Measurements from ENCODE around the gene CCNL2.
"Not testable (repeated sequence)": the region's sequence is repeated elsewhere in the genome, so short reads cannot be mapped to it uniquely, and the experiment has no call there.

CCNL2 gene

DNA sequence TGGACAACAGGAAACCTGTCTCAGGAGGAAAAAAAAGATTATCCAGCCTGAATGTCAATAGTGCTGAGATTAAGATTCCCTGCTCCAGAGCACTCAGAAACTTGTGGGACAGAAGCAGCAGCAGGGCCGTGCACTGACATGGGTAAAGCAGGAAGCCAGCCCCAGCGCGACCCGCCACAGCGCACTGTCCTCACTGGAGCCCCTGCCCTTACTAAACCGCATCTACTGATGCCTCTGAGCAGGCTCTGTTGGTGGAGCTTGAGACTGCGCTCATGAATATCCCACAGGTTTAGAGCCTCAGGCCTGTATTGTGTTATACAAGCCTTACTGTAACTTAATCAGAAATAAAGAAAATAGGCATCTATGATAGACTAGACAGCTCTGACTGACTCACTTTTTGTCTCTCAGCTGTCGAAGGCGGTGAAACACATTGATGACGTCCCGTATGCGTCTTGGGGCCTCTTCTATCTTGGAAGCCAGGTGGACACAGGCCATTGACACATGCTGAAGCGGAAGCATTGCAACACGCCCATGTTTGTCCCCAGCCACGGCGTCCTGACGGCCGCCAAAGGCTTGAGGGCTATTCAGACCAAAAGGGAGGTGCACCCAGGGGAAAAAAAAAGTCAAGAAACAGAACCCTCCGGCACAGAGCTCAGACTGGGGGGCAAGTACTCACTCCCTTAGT lies 1.2 kb downstream of the CCNL2 start:
- DNase-seq: peak; percentile 64

DNA sequence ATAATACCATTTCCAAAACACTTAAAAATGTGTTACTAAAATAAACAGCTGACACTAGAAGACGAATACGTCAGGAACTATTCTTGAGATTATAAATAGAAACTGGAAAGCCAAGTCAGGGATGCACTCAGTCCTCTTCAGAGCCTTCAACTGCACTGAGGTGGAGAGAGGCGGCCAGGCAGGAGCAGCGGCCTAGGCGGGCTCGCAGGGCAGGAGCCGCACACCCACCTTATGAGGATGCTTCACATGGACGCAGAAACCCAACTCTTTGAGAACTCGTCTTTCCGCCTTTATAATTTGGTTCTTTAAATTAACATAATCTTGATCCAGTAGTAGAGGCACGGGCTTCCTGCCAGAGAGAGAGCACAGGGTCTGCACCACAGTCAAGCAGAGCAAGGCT lies 4.0 kb downstream of the CCNL2 start:
- DNase-seq: no peak

DNA sequence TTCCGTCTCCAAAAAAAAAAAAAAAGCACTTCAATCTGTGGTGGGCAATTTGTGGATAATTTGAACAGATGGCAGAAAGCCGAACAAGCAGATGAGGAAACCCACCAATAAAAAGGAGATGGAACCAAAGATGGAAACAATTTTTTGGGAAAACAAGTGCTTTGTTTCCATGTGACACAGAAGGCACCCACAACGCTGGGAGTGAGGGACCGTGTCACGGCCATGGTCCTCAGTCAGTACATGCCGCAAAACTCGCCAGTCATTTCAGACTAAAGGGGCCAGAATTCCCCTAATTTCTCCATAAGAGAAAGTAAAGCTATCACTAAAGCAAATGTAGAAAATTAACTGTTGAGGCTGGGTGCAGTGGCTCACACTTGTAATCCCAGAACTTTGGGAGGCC lies 5.0 kb downstream of the CCNL2 start:
- DNase-seq: no peak

DNA sequence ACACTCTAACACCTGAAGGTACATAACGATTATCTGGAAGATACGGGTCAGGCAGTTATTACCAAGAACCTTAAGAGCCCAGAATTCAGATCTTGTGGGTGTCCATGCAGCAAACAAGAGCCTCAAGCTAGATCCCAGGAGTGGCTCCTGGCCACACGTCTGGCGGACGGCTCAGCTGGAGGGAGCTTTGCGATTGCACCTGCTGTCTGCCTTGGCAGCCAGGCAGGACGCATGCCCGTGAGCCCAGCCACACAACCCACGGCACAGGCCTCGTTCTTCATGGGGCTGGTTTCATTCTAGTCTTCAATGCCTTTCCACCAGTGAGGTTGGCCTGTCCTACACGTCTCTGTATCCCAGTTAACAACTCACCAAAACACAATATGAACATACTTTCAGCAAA lies 5.7 kb downstream of the CCNL2 start:
- DNase-seq: no peak

DNA sequence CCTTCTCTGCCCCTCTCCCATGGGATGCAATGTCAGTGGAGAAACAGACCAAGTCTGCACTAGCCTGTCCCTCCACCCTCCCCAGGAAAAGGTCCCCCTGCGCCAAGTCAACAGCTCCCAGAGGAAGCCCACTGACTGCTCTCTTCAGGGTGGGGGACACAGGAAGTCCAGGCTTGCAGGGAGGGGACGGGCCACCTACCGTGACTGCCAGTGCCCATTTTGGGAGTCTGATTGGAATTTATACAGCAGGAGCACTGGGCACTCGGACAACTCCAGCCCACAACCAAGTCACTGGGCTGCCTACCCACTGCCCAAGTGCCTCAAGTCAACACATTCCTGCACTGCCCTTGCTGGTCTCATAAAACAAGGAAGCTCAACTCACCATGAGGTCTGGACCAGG lies 6.1 kb downstream of the CCNL2 start:
- no peak for DNase-seq

DNA sequence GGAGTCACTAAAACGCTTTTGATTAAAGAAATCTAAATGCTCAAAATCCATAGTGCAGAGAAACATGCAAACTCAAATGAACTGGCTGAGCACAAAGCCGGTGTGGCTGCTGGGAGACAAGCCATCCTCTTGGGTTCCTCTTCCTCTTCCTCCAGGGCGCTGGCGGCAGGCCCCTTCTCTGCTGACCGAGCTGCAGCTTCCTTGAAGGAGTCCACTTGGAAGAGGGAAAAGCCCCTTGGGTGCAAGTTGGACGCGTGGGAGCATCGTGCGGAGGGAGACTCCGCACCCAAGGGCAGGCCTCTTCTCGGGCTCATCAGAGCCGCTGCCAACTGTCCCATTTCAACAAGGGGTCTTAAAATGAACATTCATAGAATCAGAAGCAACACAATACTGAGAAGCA lies 7.9 kb downstream of the CCNL2 start:
- DNase-seq: no peak

DNA sequence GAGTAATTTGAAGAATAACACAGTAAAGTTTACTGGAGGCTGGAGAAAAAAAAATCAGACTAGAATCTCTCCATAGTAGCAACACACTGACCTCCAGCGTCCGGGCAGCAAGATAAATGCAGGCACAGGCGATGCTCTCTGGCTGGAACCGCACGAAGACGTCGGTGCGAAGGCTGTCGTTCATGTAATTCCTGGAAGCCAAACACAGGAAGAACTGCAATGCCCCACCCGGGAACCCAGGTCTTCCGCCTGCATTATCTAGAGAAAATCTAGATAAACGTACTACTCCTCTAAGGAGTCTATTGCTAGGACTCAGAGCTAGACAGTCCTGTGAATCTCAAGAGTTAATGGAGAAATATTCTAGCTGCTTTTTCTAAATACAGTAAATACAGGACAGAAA lies 8.5 kb downstream of the CCNL2 start:
- no peak for DNase-seq

DNA sequence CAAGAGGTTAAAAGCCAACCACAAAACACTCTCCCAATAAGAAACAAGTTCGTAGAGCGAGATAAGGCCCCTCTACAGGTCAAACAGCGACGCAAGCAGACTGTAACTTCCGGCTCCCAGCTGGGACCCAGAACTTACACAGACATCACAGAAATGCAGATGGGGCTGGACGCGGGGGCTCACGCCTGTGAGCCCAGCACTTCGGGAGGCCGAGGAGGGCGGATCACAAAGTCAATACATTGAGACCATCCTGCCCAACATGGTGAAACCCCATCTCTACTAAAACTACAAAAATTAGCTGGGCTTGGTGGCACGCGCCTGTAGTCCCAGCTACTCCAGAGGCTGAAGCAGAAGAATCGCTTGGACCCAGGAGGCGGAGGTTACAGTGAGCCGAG lies 11.1 kb downstream of the CCNL2 start:
- no peak for DNase-seq

DNA sequence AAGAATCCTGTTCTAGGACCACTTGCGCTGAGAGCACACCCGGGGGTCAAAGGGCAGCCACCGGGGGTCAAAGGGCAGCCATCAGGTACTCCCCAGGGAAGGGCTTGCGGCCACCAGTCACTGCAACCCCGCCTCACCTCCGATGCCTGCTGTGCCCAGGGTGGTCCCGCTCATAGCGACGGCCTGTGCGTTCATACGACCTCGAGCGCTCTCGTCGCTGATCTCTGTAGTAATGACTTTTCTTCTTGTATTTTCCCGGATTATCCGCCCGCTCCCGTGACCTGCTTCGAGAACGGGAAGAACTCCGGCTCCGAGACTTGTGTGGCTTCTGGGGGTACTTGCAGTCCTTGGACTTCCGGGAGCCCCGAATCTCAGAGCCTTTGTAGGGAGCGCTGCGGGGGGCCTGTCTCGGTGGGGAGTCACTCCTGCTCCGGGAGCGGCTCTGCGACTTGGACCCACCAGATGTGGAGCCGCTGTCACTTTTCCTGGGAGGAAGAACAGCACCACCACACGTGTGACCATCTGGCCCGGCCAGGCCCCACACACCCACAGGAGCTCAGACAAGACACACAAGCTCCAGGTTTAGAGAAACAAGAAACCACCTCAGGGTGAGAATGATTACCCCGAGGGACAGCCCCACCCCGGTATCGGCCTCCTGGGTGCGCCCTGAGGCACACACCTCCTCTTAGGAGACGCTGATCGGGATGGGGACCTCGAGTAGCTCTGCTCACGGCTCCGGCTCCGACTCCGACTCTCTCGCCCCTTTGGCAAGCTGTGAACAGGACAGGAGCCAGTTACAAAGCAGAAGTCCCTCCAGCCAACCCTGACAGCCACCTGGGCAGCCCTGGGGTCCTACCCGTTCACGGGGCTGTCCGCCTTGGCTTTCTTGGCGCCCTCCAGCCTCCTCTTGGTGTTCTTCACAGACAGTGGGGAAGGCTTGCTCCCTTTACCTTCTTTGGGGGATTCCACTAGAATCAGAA lies 11.7 kb downstream of the CCNL2 start:
- DNase-seq: no peak

DNA sequence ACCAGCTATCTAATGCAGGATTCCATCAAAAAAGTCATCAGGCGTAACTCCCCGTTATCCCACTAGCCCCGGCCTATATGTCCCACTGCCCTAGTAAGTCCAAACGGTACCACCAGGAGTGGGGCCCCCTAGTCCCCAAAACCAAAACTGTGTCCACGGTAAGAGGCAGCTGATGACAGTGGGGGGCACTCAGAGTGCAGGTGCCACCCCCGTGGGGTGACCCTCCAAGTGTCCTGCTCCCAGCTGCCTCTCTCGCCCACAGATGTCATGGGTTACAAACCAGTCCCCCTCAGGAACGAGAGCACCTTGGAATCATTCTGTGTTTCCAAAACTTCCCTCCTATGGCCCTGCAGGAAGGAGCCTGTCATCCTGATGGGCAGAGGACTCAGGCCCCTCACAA lies 13.2 kb downstream of the CCNL2 start:
- no peak for DNase-seq

DNA sequence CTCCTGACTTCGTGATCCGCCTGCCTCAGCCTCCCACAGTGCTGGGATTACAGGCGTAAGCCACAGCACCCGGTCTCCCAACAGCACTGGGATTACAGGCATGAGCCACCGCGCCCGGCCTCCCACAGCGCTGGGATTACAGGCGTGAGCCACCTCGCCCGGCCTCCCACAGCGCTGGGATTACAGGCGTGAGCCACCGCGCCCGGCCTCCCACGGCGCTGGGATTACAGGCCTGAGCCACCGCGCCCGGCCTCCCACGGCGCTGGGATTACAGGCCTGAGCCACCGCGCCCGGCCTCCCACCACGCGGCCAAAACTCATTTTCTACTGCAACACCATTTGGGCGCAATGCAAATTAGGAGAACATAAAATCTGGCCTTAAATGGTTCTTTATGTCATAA lies 13.8 kb downstream of the CCNL2 start:
- DNase-seq: not testable (repeated sequence)

DNA sequence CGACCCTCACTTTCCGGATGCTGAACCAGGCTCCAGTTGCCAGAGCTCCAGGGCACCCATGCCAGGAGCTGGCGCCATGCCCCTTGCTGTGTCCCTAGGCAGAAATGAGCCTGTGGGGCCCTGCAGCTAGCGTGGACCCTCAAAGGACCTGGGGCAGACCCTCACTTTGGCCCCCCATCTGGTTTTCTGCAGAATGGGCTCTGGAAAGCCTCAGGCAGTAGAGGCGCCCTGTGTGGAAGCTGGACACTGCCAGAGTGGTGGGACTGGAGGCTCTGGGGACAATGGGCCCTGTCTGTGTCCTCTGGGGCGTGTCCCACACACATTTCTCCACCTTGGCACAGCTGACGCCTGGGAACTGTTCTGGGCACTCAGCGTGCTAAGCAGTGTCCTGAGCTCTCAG lies 17.8 kb downstream of the CCNL2 start:
- DNase-seq: no peak

DNA sequence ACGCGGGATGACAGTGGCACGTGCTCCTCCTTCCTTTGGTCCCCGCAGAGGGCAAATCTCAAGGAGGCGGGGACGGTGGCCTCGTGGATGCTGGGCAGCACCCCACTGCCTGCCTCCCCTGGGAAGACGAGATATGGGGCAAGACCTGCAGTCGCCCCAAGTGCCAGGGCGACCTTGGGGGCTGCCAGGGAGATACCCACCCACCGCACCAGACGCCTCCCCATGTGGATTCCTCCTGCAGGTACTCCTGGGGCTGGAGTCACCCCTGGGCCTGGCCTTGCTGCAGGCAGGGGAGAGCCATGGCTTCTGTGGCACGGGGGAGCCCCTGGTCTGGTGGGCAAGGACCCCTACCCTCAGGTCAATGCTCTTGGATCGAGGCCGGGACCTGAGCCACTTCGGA lies 18.3 kb downstream of the CCNL2 start:
- no peak for DNase-seq

DNA sequence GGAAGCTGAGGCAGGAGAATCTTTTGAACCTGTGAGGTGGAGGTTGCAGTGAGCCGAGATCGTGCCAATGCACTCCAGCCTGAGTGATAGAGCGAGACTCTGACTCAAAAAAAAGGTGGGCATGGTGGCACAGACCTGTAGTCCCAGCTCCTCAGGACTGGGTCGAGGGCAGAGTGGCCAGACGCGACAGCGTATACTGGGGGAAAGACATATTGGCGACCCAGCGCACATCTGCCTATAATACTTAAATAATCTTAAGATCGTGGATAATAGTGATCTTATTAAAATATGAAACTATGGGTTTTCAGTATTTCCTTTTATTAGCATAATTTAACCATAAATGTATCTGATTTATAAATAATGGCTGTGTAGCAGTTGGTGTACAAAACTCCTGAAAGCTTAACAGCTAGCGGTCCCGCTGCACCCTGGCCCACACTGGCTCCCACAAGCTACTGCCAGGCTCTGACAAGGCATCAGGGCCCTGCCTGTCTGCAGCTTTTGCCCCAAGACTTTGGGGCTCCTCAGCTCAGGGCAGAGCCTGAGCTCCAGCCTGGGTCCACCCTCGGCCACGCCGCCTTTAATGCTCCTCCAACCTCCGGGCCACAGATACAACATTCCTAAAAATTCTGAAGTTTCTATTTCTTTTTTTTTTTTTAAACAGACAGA lies 21.5 kb downstream of the CCNL2 start:
- no peak for DNase-seq

DNA sequence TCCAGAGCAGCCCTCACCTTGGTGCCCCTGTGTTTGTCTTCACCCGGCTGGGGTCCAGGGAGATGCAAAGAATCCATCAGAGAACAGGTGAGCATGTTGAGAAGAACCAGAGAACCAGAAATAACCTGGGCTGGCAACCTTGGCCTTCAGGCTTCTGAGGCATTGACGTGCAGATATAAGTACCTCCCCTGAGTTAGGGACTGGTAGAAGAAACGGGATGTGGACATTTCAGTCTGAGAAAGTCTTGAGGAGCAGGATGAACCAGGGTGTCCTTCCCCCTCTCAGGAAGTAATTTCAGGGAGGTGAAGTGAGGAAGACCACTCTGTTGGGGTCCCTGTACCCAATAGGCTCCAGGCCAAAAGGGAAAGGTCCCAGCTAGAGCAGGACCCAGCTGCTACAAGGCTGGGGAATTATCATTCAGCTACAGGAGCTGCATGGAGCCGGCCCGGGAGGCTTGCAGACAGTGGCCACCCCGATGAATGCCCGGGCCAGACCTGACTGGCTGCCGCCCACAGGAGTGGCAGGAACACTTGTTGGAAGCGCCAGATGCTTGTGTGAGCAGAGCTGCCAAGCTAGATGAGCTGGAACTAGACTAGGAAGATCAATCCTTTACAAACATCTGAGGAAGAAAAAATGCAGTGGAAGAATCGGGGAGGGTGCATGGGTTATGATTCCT lies 22.4 kb downstream of the CCNL2 start:
- DNase-seq: no peak

DNA sequence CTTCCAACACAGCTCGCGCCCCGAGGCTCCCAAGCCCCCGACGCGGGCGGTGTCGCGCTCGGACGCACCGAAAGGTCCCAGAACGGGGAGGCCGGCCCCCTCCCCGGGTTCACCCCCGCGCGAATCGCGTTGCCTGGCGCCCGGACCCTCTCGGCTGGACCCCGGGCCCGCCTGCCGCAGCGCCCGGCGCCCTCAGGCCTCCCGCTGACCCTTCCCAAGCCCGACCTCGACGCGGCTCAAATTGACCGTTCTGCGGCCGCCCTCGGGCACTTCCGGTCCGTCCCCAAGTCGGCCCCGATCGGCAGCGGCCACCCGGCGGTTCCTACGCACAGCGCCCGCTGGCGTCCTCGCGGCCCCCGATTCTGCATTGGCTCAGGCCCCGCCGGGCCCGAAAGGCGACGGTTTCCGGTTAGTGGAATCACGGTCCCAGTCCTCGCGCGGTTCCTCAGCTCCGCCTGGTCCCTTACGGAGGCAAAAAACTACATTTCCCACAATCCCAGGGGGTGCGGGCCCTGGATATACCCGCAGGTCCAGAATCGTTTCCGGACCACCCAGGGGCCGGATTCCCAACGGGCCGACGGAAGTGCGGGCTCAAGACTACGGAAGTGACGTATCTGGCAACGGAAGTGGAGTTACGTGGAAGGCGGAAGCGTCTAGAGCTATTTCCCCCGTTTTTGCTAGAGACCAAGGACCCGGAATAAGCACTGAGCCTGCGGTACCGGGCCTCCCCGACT lies 24.0 kb downstream of the CCNL2 start, which contains the start of gene AURKAIP1:
Gene AURKAIP1, minus strand, starts transcription at position 279 of the 734 bp plus-strand sequence. CDS start 451 bp downstream, outside the sequence.
- peak; percentile 99 for DNase-seq

DNA sequence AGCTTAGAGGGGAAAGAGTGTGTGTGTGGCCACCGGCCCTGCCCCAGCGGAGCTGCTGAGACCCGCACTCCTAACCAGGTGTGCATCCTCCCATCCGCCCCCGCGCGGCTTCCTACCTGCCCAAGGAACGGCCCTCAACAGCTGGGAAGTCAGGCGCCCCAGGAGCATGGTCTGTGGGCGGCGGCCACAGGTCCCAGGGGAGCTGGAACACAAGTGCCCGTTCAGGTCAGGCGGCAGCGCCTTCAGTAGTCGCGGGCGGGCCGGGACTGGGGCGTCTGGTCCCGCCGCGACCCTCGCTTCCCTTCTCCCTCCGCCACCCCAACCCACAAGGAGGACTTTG lies 24.6 kb downstream of the CCNL2 start:
- DNase-seq: peak; percentile 44

DNA sequence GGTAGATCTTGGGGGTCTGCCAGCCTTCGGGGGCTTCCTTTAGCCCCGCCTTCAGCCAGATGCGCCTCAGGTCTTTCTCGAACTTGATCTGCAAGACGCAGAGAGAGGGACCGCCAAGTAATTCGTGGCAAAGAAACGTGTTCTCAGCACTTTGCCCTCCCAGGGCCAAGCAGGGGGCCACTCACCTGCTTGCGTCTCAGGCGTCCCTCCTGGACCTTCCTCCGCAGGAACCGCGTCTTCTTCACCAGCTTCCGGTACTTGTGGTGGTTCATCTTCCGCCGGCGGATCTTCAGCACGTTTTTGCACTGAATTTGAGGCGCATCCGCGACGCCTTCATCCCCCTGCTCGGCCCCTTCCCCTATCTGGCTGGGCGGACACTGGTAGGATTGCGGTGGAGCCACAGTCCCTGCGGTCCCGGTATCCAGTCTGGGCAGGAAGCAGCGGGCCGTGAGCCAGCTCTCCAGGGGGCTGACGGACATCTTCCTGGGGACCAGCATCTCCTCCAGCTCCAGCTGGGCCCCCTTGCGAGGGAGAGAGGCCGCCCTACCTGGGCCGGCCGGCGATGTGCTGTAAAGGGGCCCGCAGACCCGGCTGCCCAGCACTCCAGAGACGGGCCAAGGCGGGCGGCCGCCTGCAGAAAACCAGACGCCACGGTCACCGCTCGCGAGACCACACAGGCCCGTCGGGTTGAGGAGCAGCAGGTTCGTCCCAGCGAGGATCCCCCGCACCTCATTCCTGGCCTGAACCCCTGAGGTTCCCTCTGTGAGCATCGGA lies 25.1 kb downstream of the CCNL2 start:
- DNase-seq: no peak

DNA sequence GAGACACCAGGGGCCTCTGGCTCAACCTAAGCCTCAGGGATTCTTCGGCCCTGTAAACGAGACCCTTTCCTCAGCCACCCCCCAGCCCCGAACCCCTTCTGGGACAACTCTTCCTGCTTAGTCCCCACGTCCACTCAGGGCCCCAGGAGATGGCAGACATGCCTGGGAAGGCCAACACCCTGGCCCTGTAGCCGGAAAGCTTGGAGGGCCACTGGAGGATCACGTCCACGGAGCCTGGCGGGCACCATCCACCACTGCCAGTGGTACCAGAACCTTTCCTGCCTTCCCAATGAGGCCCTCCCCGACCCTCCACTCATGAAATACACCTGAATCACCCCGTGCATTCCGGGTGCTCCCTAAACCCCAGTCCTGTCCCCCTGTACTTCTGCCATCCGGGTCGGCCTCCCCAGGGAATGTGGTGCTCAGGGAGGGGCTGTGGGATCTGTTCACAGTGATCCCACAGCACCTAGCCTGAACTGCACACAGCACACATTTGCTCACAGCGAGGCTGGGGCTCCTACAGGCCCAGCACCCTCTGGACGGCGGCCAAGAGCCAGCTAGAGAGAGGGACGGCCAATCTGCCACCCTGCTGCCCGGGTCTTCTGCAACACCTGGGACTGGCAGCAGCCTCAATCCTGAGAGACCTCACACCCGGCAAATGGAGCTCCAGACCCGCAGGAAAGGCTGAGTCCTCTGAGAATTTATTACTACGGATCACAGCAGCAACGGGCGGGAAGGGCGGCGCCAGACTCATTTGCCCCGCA lies 25.9 kb downstream of the CCNL2 start:
- no peak for DNase-seq

All from hematopoietic multipotent progenitor cell treated with erythropoietin and hydrocortisone succinate and interleukin-3 and kit ligand, for 6 days (in vitro differentiated cells).